ENCODE data around the gene TMEM163.

Gene TMEM163

DNA sequence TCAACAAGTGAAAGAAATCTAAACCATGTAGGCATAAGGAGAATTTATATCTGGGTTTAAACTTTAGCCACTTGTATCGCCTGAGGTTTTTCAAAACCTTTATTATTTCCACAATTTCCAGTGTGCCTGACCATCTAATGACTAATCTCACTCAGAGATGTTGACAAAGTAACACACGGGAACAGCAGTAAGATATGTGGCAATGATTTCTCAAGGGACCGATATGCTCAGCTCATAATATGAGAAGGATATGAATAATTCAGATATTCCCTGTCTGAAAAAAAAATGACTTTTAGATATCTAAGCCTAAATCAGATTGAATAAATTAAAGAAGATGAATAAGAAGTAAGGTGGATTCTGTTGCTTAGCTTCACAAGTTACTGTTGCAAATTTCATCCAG is 43.5 kb downstream of the TMEM163 start:
- TF ChIP-seq POLR2A (IDR thresholded peaks at IDR 0.05; ENCODE audit: extremely low read depth, insufficient read length) (no peak), MYC (IDR thresholded peaks at IDR 0.05; ENCODE audit: low read depth, low read length) (no peak)
- TF ChIP-seq, protein P1, sequence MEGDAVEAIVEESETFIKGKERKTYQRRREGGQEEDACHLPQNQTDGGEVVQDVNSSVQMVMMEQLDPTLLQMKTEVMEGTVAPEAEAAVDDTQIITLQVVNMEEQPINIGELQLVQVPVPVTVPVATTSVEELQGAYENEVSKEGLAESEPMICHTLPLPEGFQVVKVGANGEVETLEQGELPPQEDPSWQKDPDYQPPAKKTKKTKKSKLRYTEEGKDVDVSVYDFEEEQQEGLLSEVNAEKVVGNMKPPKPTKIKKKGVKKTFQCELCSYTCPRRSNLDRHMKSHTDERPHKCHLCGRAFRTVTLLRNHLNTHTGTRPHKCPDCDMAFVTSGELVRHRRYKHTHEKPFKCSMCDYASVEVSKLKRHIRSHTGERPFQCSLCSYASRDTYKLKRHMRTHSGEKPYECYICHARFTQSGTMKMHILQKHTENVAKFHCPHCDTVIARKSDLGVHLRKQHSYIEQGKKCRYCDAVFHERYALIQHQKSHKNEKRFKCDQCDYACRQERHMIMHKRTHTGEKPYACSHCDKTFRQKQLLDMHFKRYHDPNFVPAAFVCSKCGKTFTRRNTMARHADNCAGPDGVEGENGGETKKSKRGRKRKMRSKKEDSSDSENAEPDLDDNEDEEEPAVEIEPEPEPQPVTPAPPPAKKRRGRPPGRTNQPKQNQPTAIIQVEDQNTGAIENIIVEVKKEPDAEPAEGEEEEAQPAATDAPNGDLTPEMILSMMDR (IDR thresholded peaks at IDR 0.05; ENCODE audit: low read depth, low read length): no peak
- TF ChIP-seq, protein P2, sequence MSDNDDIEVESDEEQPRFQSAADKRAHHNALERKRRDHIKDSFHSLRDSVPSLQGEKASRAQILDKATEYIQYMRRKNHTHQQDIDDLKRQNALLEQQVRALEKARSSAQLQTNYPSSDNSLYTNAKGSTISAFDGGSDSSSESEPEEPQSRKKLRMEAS (IDR thresholded peaks at IDR 0.05; ENCODE audit: low read depth, low read length): no peak
- H3K4me3 ChIP-seq (ENCODE audit: low read depth, low read length): no peak overlapping the region
- peak; percentile 55 for DNase-seq (ENCODE audit: low read depth)

DNA sequence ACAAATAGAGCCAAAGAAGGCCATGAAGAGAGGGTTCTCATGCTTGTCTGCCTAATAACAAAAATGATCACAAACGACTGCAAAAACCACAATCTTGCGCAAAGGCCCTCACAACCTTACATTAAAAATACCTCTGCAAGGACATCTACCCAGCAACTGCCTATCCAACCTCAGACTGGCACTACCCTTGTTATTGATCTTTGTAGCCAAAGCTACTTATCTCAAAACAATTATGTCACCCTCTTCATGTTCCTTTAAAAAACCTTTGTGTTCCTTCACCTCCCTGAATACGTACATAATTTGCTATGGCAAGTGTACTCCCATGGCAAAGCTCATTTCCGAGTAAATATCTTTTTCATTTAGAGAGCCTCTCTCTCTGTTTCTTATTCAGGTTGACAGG is 44.1 kb downstream of the TMEM163 start:
- peak; percentile 54 for DNase-seq (ENCODE audit: low read depth)
- H3K4me3 ChIP-seq (ENCODE audit: low read depth, low read length): no peak overlapping the region
- no peak for TF ChIP-seq MYC (IDR thresholded peaks at IDR 0.05; ENCODE audit: low read depth, low read length)
- TF ChIP-seq, protein P2 (IDR thresholded peaks at IDR 0.05; ENCODE audit: low read depth, low read length): no peak
- TF ChIP-seq, protein P1 (IDR thresholded peaks at IDR 0.05; ENCODE audit: low read depth, low read length): no peak
- TF ChIP-seq POLR2A (IDR thresholded peaks at IDR 0.05; ENCODE audit: extremely low read depth, insufficient read length): no peak

DNA sequence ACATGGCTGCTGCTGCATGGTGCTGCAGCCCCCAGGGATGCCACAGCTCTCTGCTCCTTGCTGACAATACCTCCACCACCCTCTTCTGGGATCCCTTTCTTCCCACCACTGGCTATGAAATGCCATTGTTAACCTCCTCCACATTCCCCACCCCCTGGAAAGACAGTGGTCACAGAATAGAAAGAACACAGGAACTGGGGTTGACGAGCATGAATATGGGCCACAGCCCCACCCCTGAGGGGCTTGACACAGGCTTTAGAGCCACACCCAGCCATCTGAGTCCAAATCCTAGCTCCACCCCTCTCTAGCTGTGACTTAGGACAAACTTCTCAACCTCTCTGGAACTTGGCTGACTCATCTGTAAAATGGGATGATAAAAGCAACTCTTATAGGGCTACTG is 47.3 kb downstream of the TMEM163 start:
- TF ChIP-seq, protein P1 (IDR thresholded peaks at IDR 0.05; ENCODE audit: low read depth, low read length): no peak
- no peak for TF ChIP-seq MYC (IDR thresholded peaks at IDR 0.05; ENCODE audit: low read depth, low read length)
- DNase-seq (ENCODE audit: low read depth): no peak
- H3K4me3 ChIP-seq (ENCODE audit: low read depth, low read length): no peak overlapping the region

DNA sequence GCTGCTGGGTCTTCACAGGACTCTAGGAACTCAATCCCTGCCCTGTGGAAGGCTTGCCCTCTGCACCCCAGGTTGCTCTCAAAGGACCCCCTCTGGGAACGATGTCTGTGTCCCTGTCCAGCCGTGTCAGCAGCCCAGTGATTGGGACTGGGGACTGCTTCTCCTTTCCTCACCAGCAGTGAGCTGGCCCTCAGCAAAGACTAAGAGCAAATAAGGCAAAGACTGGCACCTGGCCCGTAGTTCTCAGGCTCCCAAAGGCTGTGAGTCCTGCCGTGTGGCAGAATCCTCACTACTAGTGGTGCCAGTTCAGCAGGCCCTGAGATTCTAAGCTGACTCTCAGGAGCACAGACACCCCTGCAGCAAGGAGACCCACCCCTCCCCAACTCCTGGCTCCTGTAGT is 47.8 kb downstream of the TMEM163 start:
- H3K4me3 ChIP-seq (ENCODE audit: low read depth, low read length): no peak overlapping the region
- TF ChIP-seq POLR2A (IDR thresholded peaks at IDR 0.05; ENCODE audit: extremely low read depth, insufficient read length): no peak
- no peak for TF ChIP-seq MYC (IDR thresholded peaks at IDR 0.05; ENCODE audit: low read depth, low read length)
- TF ChIP-seq, protein P1 (IDR thresholded peaks at IDR 0.05; ENCODE audit: low read depth, low read length): no peak
- TF ChIP-seq, protein P2 (IDR thresholded peaks at IDR 0.05; ENCODE audit: low read depth, low read length): no peak
- DNase-seq (ENCODE audit: low read depth): no peak

DNA sequence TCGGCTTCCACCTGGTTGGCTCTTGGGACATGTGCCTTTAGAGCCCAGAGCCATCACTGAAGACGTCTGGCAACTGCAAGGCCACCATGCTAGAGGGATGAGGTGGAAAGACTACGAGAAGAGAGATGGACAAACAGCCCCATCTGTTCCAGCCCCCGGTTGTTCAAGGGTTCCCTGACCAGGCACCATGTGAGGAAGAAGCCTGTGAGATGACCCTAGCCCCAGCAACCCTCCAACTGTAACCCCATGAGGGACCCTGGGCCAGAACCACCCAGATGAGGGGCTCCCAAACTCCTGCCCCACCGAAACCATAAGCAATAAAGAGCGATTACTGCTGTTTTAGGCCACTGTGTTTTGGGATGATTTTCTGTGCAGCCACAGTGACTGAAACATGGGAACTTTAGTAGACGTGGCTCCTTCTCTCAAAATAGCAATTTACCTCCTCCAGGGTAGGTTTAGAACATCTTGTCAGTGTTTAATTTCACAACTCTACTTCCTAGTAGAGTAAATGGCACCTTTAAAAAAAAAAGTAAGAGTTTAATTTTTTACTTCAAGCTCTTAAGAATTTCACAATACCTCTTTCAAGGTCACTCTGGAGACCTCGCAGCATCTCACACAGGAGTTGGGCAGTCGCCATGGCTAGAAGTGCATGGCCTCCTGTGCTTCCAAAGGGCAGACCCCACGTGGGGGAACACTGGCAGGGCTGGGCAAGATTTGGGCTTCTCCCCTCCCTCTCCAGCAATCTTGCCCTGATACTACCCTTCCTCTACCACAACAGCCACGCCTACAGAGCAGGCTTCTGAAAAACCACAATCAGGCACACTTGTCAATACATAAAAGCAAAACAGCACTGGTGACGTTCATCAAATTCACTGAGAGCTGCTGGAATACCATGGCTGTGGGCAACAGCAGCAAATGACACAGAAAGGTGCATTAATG is 48.8 kb downstream of the TMEM163 start:
- DNase-seq (ENCODE audit: low read depth): peak; percentile 5
- no peak overlapping the region for H3K4me3 ChIP-seq (ENCODE audit: low read depth, low read length)
- TF ChIP-seq MYC (IDR thresholded peaks at IDR 0.05; ENCODE audit: low read depth, low read length): no peak
- no peak for TF ChIP-seq POLR2A (IDR thresholded peaks at IDR 0.05; ENCODE audit: extremely low read depth, insufficient read length)
- TF ChIP-seq, protein P1 (IDR thresholded peaks at IDR 0.05; ENCODE audit: low read depth, low read length): no peak
- TF ChIP-seq, protein P2 (IDR thresholded peaks at IDR 0.05; ENCODE audit: low read depth, low read length): no peak

Measured in NB4 (cell line).